PFSK-1 (cell line): ENCODE measurements around the gene HYAL1.

Experiments
- POLR2AphosphoS5 ChIP-seq: IDR thresholded peaks from 2 replicates; pipeline ENCODE4 v1.6.1; 2012; ENCODE audit warnings: low read depth, mild to moderate bottlenecking, control low read depth, low read length, moderate library complexity
- REST ChIP-seq, 2 experiments: IDR thresholded peaks; 2 replicates each; pipeline versions ENCODE4 v1.6.1 to v1.8.0; 2011 to 2012; ENCODE audit warnings: low read depth in 2 of 2, low read length in 2 of 2, control low read depth in 1 of 2, inconsistent platforms in 1 of 2, mild to moderate bottlenecking in 1 of 2, moderate library complexity in 1 of 2; ENCODE audit not compliant: insufficient read depth in 1 of 2
- SIN3A ChIP-seq: IDR thresholded peaks from 2 replicates; pipeline ENCODE4 v1.6.1; 2012; ENCODE audit warnings: mild to moderate bottlenecking, low read length, moderate library complexity, borderline replicate concordance; ENCODE audit not compliant: insufficient read depth
- TAF1 ChIP-seq: IDR thresholded peaks from 2 replicates; pipeline ENCODE4 v1.6.1; 2012; ENCODE audit warnings: low read length, control low read depth, borderline replicate concordance; ENCODE audit not compliant: insufficient read depth

GRCh38 chr3:50320853-50321335, 17.5 kb upstream of the HYAL1 start:
- TF ChIP-seq REST (IDR thresholded peaks at IDR 0.05; ENCODE audit: insufficient read depth in 1 of 2, low read depth in 2 of 2, low read length in 2 of 2) (no peak), SIN3A (no peak), POLR2AphosphoS5 (no peak), TAF1 (no peak)
